ENCODE data around the gene B3GAT1.

Gene B3GAT1

DNA sequence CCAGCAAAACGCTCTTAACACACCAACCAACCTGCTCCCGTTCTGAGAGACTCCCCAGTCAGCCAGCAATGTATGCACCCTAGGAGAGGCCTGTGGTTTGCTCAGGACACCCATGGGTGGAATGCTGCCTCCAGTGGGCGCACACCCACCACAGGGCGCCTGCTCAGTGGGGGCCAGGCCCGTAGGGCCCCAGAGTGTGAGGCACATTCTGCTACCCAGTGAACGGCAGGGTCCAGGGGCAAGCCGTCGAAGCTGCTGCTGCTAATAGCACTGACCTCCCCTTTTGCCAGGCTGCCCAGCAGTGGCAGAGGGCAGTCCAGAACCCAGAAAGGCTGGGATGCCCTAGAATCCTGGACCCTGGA is 12.8 kb downstream of the B3GAT1 start:
- no peaks in the 10 kb centered on the region for H3K79me2 ChIP-seq (ENCODE audit: low read length)
- no peaks in the 10 kb centered on the region for H4K20me1 ChIP-seq (ENCODE audit: insufficient read depth, low read length)
- H3K9ac ChIP-seq (ENCODE audit: low read length) = no peak overlapping the region
- H3K4me1 ChIP-seq (ENCODE audit: low read length) = no peaks in the 10 kb centered on the region
- H3K27me3 ChIP-seq (ENCODE audit: low read depth, low read length) = no peaks in the 10 kb centered on the region
- H2AFZ ChIP-seq (ENCODE audit: low read depth, low read length) = no peak overlapping the region
- no peak overlapping the region for H3K4me3 ChIP-seq (ENCODE audit: low read length)
- TF ChIP-seq CTCF (IDR thresholded peaks at IDR 0.05; ENCODE audit: low read depth, low read length) (no peak), EZH2phosphoT487 (IDR thresholded peaks at IDR 0.05; ENCODE audit: low read depth) (no peak)
- no peak overlapping the region for H3K27ac ChIP-seq (ENCODE audit: low read length)
- no peaks in the 10 kb centered on the region for H3K9me3 ChIP-seq (ENCODE audit: insufficient read depth, low read length)
- H3K4me2 ChIP-seq (ENCODE audit: low read length) = no peak overlapping the region
- H3K36me3 ChIP-seq (replicated peaks; ENCODE audit: low read depth, low read length) = no peaks in the 10 kb centered on the region

DNA sequence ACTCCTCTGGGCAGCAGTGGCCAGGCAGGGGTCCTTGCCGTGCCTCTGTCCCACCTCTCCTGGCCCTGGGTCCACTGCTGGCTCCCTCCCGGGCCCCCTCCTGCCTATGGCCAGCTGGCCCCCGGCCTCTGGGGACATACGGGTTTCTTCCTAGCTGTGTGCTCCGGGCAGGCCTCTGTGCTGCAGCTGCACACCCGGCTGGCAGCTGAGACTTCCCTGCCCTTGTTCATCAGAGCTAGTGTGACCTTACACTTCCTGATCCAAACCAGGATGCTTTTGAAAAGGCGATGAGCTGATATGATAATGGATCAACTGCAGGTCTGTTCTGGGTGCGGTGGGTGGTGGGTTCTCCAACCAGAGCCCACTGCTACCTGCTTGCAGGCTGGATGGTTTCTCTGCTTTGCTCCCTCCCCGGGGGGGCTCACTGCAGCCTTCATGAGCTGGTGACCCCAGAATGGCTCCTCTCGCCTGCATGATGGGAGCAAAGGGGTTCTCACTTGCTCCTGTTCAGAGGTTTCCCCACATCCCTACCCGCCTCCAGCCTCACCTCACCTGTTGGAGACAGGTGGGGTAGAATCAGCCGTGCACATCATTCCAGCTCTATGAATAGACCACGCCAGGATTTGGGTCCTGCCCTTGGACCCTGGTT is 13.3 kb downstream of the B3GAT1 start:
- no peaks in the 10 kb centered on the region for H4K20me1 ChIP-seq (ENCODE audit: insufficient read depth, low read length)
- H3K27ac ChIP-seq (ENCODE audit: low read length) = no peak overlapping the region

GRCh38 chr11:134398079-134398444 is 14.0 kb downstream of the B3GAT1 start:
- Histone ChIP-seq H3K27ac (ENCODE audit: low read length) (no peak overlapping the region), H3K9me3 (ENCODE audit: insufficient read depth, low read length) (no peaks in the 10 kb centered on the region), H3K27me3 (ENCODE audit: low read depth, low read length) (no peaks in the 10 kb centered on the region), H3K4me3 (ENCODE audit: low read length) (no peak overlapping the region), H3K4me2 (ENCODE audit: low read length) (no peak overlapping the region), H3K36me3 (replicated peaks; ENCODE audit: low read depth, low read length) (no peaks in the 10 kb centered on the region), H3K9ac (ENCODE audit: low read length) (no peak overlapping the region), H3K79me2 (ENCODE audit: low read length) (no peaks in the 10 kb centered on the region), H3K4me1 (ENCODE audit: low read length) (no peaks in the 10 kb centered on the region), H4K20me1 (ENCODE audit: insufficient read depth, low read length) (no peaks in the 10 kb centered on the region), H2AFZ (ENCODE audit: low read depth, low read length) (no peak overlapping the region)
- TF ChIP-seq EZH2phosphoT487 (IDR thresholded peaks at IDR 0.05; ENCODE audit: low read depth) (no peak), CTCF (IDR thresholded peaks at IDR 0.05; ENCODE audit: low read depth, low read length) (no peak)

More for the DNA sequence above, 13.3 kb downstream of the B3GAT1 start:
- Histone ChIP-seq H3K4me1 (ENCODE audit: low read length) (no peaks in the 10 kb centered on the region), H3K27me3 (ENCODE audit: low read depth, low read length) (no peaks in the 10 kb centered on the region), H3K79me2 (ENCODE audit: low read length) (no peaks in the 10 kb centered on the region), H3K4me3 (ENCODE audit: low read length) (no peak overlapping the region), H3K4me2 (ENCODE audit: low read length) (no peak overlapping the region), H2AFZ (ENCODE audit: low read depth, low read length) (no peak overlapping the region), H3K36me3 (replicated peaks; ENCODE audit: low read depth, low read length) (no peaks in the 10 kb centered on the region), H3K9ac (ENCODE audit: low read length) (no peak overlapping the region), H3K9me3 (ENCODE audit: insufficient read depth, low read length) (no peaks in the 10 kb centered on the region)
- no peak for TF ChIP-seq CTCF (IDR thresholded peaks at IDR 0.05; ENCODE audit: low read depth, low read length)
- no peak for TF ChIP-seq EZH2phosphoT487 (IDR thresholded peaks at IDR 0.05; ENCODE audit: low read depth)

DNA sequence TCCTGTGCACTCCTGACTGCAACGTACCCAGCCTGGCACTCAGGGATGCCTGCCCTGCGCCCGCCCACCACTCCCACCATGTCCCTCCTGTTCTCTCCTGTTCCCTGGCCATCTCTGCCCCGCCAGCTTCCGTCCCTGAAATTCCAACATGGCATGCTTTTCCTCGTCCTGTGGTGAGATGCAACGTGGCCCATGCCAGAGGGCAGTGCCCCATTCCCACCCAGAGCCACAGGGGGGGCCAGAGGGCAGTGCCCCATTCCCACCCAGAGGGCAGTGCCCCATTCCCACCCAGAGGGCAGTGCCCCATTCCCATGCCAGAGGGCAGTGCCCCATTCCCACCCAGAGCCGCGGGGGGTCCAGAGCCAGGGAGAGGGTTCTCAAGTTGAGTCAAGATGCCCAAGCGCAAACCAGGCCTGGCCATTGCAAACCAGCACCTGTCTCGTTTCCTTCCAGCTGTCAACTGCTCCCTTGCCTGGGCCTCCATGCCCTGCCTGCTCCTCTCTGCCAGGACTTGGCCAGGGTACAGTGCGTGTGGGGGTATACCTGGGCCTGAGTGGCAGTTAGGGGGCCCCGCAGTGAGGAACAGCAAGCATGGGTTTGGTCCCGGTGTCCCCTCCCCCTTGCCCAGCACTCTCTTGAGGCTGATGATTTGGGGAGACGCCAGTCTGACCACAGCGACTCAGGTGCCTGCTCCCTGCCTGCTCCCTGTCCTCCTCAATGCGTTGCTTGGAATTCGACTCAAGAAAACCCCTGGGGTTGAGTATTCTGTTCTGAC is 14.6 kb downstream of the B3GAT1 start:
- no peak overlapping the region for H3K27ac ChIP-seq (ENCODE audit: low read length)
- H4K20me1 ChIP-seq (ENCODE audit: insufficient read depth, low read length) = no peaks in the 10 kb centered on the region
- TF ChIP-seq CTCF (IDR thresholded peaks at IDR 0.05; ENCODE audit: low read depth, low read length) = no peak
- H3K9me3 ChIP-seq (ENCODE audit: insufficient read depth, low read length) = no peaks in the 10 kb centered on the region
- H3K4me3 ChIP-seq (ENCODE audit: low read length) = no peak overlapping the region
- no peak overlapping the region for H3K4me2 ChIP-seq (ENCODE audit: low read length)
- no peaks in the 10 kb centered on the region for H3K79me2 ChIP-seq (ENCODE audit: low read length)
- H3K27me3 ChIP-seq (ENCODE audit: low read depth, low read length) = no peaks in the 10 kb centered on the region
- no peaks in the 10 kb centered on the region for H3K4me1 ChIP-seq (ENCODE audit: low read length)
- no peaks in the 10 kb centered on the region for H3K36me3 ChIP-seq (replicated peaks; ENCODE audit: low read depth, low read length)
- H3K9ac ChIP-seq (ENCODE audit: low read length) = no peak overlapping the region
- H2AFZ ChIP-seq (ENCODE audit: low read depth, low read length) = no peak overlapping the region

Measured in OCI-LY3 (cell line).